Measurements from ENCODE around the gene SLC16A2. TPM values are rescaled to one million over a fixed set of nuclear protein-coding genes. Genes with fewer than 3 reads are reported as not detected.

Gene SLC16A2
- total RNA-seq, 1 experiment from 2014 or later, result 0.32 TPM

DNA sequence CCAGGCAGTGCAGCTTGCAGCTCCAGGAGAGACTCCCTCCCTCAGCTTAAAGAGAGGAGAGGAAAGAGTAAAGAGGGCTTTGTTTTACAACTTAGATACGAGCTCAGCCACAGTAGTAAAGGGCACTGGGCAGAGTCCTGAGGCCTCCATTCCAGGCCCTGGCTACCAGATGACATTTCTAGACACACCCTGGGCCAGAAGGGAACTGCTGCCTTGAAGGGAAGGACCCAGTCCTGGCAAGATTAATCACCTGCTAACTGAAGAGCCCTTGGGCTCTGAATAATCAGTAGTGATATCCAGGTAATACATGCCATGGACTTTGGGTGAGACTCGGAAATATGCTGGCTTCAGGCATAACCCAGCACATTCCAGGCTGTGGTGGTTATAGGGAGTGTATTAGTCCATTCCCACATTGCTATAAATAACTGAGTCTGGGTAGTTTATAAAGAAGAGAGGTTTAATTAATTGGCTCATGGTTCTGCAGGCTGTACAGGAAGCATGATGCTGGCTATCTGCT is 15.3 kb upstream of the SLC16A2 start:
- intact Hi-C loops (cut with micrococcal nuclease), result no loop called here
- CTCF ChIA-PET, result no interaction called here
- no TSS peak for BruUV-seq (replicated peaks)

More for the DNA sequence above, 15.3 kb upstream of the SLC16A2 start:
- H3K27ac ChIP-seq (ENCODE audit: low read depth, low read length), result no peak overlapping the region
- H3K4me3 ChIP-seq (replicated peaks in 1 of 2; ENCODE audit: low read depth in 1 of 2, low read length in 2 of 2), result no peak overlapping the region
- no peaks in the 10 kb centered on the region for H3K9me2 ChIP-seq (ENCODE audit: insufficient read depth)
- no peaks in the 10 kb centered on the region for H3K36me3 ChIP-seq (ENCODE audit: control insufficient read depth in 1 of 2, insufficient read depth in 2 of 2, low read length in 2 of 2)
- no peaks in the 10 kb centered on the region for H3K79me2 ChIP-seq (ENCODE audit: insufficient read depth, low read length)
- no peak for ATAC-seq
- ChIA-PET RAD21 (ENCODE audit: low non-redundant PET in 1 of 2, low total read pairs in 2 of 2, uncharacterized antibody in 2 of 2, unreplicated experiment in 2 of 2) (no interaction called here), POLR2A (no interaction called here)
- H3K9ac ChIP-seq (ENCODE audit: low read length), result no peak overlapping the region
- no peaks in the 10 kb centered on the region for H3K4me1 ChIP-seq (ENCODE audit: control insufficient read depth in 1 of 2, insufficient read depth in 2 of 2, low read length in 2 of 2)
- no peaks in the 10 kb centered on the region for H3K9me3 ChIP-seq (ENCODE audit: control insufficient read depth in 1 of 2, insufficient read depth in 1 of 2, low read depth in 1 of 2, low read length in 2 of 2)
- no peaks in the 10 kb centered on the region for H3K27me3 ChIP-seq (ENCODE audit: insufficient read depth, low read length)
- no peaks in the 10 kb centered on the region for H4K20me1 ChIP-seq (ENCODE audit: insufficient read depth)
- H2AFZ ChIP-seq (ENCODE audit: low read depth, low read length, poor library complexity, severe bottlenecking), result no peak overlapping the region
- TF ChIP-seq MAX (IDR thresholded peaks at IDR 0.05) (no peak), JUND (IDR thresholded peaks at IDR 0.05) (no peak), CEBPB (IDR thresholded peaks at IDR 0.05; ENCODE audit: low read depth) (no peak), REST (IDR thresholded peaks at IDR 0.05; ENCODE audit: low read depth) (no peak), ZNF274 (IDR thresholded peaks at IDR 0.05; ENCODE audit: low read depth, low read length) (no peak), POLR2AphosphoS5 (IDR thresholded peaks at IDR 0.05; ENCODE audit: low read depth, low read length) (no peak), SIN3A (IDR thresholded peaks at IDR 0.05; ENCODE audit: low read depth) (no peak), ATF3 (IDR thresholded peaks at IDR 0.05) (no peak), SRF (IDR thresholded peaks at IDR 0.05; ENCODE audit: low read depth) (no peak), CBX3 (IDR thresholded peaks at IDR 0.05; ENCODE audit: low read depth) (no peak), SP1 (IDR thresholded peaks at IDR 0.05; ENCODE audit: low read depth) (no peak), EZH2 (IDR thresholded peaks at IDR 0.05) (no peak), POLR2A (IDR thresholded peaks at IDR 0.05; ENCODE audit: borderline replicate concordance, extremely low read depth, insufficient read depth, insufficient read length) (no peak), RAD21 (IDR thresholded peaks at IDR 0.05; ENCODE audit: low read depth) (no peak), ZBTB33 (IDR thresholded peaks at IDR 0.05; ENCODE audit: extremely low read depth, insufficient replicate concordance, low read length) (no peak)
- H3K4me2 ChIP-seq (ENCODE audit: low read length), result no peak overlapping the region
- DNase-seq (ENCODE audit: low read depth, low spot score), result no peak

All from HCT116 (cell line).